ENCODE results near the gene NTM. TPM values are rescaled to one million over a fixed set of nuclear protein-coding genes. Genes with fewer than 3 reads are reported as not detected.

NTM gene
- total and polyA plus RNA-seq, 9 donors, result 0.16 to 8.5 (median 0.55) TPM; not detected in 3

GRCh38 chr11:132258875-132259274, 888.5 kb downstream of the NTM start:
- TF ChIP-seq EP300 (IDR thresholded peaks at IDR 0.05), result no peak
- TF ChIP-seq CTCF (IDR thresholded peaks at IDR 0.05), result no peak
- TF ChIP-seq POLR2A (IDR thresholded peaks at IDR 0.05), result no peak
- Histone ChIP-seq H3K4me1 (ENCODE audit: insufficient read depth) (no peaks in the 10 kb centered on the region), H3K27me3 (no peaks in the 10 kb centered on the region), H3K9me3 (no peaks in the 10 kb centered on the region), H3K27ac (no peak overlapping the region), H3K36me3 (no peaks in the 10 kb centered on the region), H3K4me3 (no peak overlapping the region)
- intact Hi-C loops (cut with DNase I), result no loop called here
- 78 to 85% (median 83%) methylated on average over 1 of the region's 1 CpG for WGBS, 3 donors
- DNase-seq, result no peak

- intact Hi-C loops (cut with DNase I), result no loop called here
- no peaks in the 10 kb centered on the region for H3K9me3 ChIP-seq
- DNase-seq, result no peak
Measured at GRCh38 chr11:132260636-132261035, 890.2 kb downstream of the NTM start.

GRCh38 chr11:132263241-132263640, 892.8 kb downstream of the NTM start:
- no peaks in the 10 kb centered on the region for H3K27me3 ChIP-seq
- TF ChIP-seq CTCF (IDR thresholded peaks at IDR 0.05) (no peak), EP300 (IDR thresholded peaks at IDR 0.05) (no peak), POLR2A (IDR thresholded peaks at IDR 0.05) (no peak)
- H3K36me3 ChIP-seq, result no peaks in the 10 kb centered on the region
- H3K4me3 ChIP-seq, result no peak overlapping the region
- no peak for DNase-seq
- no peaks in the 10 kb centered on the region for H3K4me1 ChIP-seq (ENCODE audit: insufficient read depth)
- intact Hi-C loops (cut with DNase I), result no loop called here
- no peak overlapping the region for H3K27ac ChIP-seq
- WGBS, 3 donors, result 65 to 81% (median 65%) methylated on average over 5 of the region's 5 CpGs
- H3K9me3 ChIP-seq, result no peaks in the 10 kb centered on the region

More at GRCh38 chr11:132260636-132261035, 890.2 kb downstream of the NTM start:
- WGBS, 3 donors, result 85 to 91% (median 87%) methylated on average over 7 of the region's 7 CpGs
- Histone ChIP-seq H3K4me1 (ENCODE audit: insufficient read depth) (no peaks in the 10 kb centered on the region), H3K27ac (no peak overlapping the region), H3K27me3 (no peaks in the 10 kb centered on the region), H3K4me3 (no peak overlapping the region), H3K36me3 (no peaks in the 10 kb centered on the region)
- TF ChIP-seq CTCF (IDR thresholded peaks at IDR 0.05) (no peak), POLR2A (IDR thresholded peaks at IDR 0.05) (no peak), EP300 (IDR thresholded peaks at IDR 0.05) (no peak)

- no peaks in the 10 kb centered on the region for H3K9me3 ChIP-seq
- TF ChIP-seq POLR2A (IDR thresholded peaks at IDR 0.05) (no peak), CTCF (IDR thresholded peaks at IDR 0.05) (no peak), EP300 (IDR thresholded peaks at IDR 0.05) (no peak)
- 75 to 84% (median 76%) methylated on average over 4 of the region's 4 CpGs for whole genome bisulfite sequencing, 3 donors
- H3K27me3 ChIP-seq, result no peaks in the 10 kb centered on the region
- DNase-seq, result no peak
- no peak overlapping the region for H3K27ac ChIP-seq
- H3K36me3 ChIP-seq, result no peaks in the 10 kb centered on the region
- no peak overlapping the region for H3K4me3 ChIP-seq
- H3K4me1 ChIP-seq (ENCODE audit: insufficient read depth), result no peaks in the 10 kb centered on the region
- intact Hi-C loops (cut with DNase I), result no loop called here
Measured at GRCh38 chr11:132263875-132264274, 893.5 kb downstream of the NTM start.
